Measurements from ENCODE around the gene HCAR2. TPM values are rescaled to one million over a fixed set of nuclear protein-coding genes. Genes with fewer than 3 reads are reported as not detected.
"Not testable (repeated sequence)": the region's sequence is repeated elsewhere in the genome, so short reads cannot be mapped to it uniquely, and the experiment has no call there.

HCAR2 gene
- total and polyA plus RNA-seq, 2 donors (not counting 1 experiment from before 2014, with no cell fraction given) = 0.82 TPM; not detected in 1

DNA sequence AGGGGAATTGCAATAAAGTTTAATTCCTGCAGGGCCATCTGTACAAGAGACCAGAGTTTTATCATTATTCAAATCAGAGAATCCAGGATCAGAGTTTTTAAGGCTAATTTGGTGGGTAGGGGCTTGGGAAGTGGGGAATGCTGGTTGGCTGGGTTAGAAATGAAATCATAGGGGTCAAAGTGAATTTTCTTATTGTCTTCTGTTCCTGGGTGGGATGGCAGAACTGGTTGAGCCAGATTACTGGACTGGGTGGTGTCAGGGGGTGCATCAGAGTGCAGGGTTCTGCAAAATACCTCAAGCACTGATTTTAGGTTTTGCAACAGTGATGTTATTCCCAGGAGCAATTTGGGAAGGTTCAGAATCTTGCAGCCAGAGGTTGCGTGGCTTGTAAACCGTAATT is 6.2 kb downstream of the HCAR2 start:
- H3K27ac Mint-ChIP-seq; H3K4me3 ChIP-seq (ENCODE audit: control extremely low read depth in 1 of 5, extremely low read depth in 1 of 5, insufficient read depth in 1 of 5, low read depth in 2 of 5, low read length in 4 of 5); intact Hi-C loops (cut with micrococcal nuclease); CTCF ChIA-PET; H3K4me1 ChIP-seq (ENCODE audit: control insufficient read depth in 2 of 2, insufficient read depth in 2 of 2, low read length in 2 of 2); H3K27ac ChIP-seq (ENCODE audit: low read length in 2 of 2); H3K79me2 ChIP-seq (ENCODE audit: control insufficient read depth, insufficient read depth, low read length); H3K4me3 Mint-ChIP-seq; H4K20me1 ChIP-seq (ENCODE audit: control insufficient read depth, insufficient read depth, low read length, poor library complexity, severe bottlenecking); POLR2A ChIA-PET; H3K9me3 Mint-ChIP-seq (ENCODE audit: insufficient read depth); H3K27me3 ChIP-seq (replicated peaks in 1 of 4; ENCODE audit: control extremely low read depth in 1 of 4, control insufficient read depth in 3 of 4, insufficient read depth in 4 of 4, low read length in 3 of 4); H3K9me3 ChIP-seq (ENCODE audit: control extremely low read depth in 1 of 3, control insufficient read depth in 2 of 3, insufficient read depth in 1 of 3, low read length in 2 of 3); H2AFZ ChIP-seq (ENCODE audit: insufficient read depth, low read depth, low read length, poor library complexity, severe bottlenecking); H3K4me1 Mint-ChIP-seq; DNase-seq; H3K27me3 Mint-ChIP-seq; ATAC-seq (ENCODE audit: low read depth); H3K4me2 ChIP-seq (replicated peaks; ENCODE audit: low read depth, low read length, poor library complexity, severe bottlenecking); H3K9ac ChIP-seq (ENCODE audit: low read length); H3K36me3 ChIP-seq (replicated peaks in 1 of 2; ENCODE audit: control extremely low read depth in 1 of 2, control insufficient read depth in 1 of 2, extremely low read depth in 1 of 2, insufficient read depth in 2 of 2, low read length in 1 of 2): not testable (repeated sequence)
- 100% methylated on average over 2 of the region's 2 CpGs for WGBS (ENCODE audit: insufficient coverage)

- no peaks in the 10 kb centered on the region for H3K9me3 Mint-ChIP-seq (ENCODE audit: insufficient read depth)
- Histone ChIP-seq H3K9me3 (ENCODE audit: control extremely low read depth in 1 of 3, control insufficient read depth in 2 of 3, insufficient read depth in 1 of 3, low read length in 2 of 3) (no peaks in the 10 kb centered on the region), H3K4me2 (replicated peaks; ENCODE audit: low read depth, low read length, poor library complexity, severe bottlenecking) (no peak overlapping the region), H3K4me3 (ENCODE audit: control extremely low read depth in 1 of 5, extremely low read depth in 1 of 5, insufficient read depth in 1 of 5, low read depth in 2 of 5, low read length in 4 of 5) (no peak overlapping the region), H3K36me3 (replicated peaks in 1 of 2; ENCODE audit: control extremely low read depth in 1 of 2, control insufficient read depth in 1 of 2, extremely low read depth in 1 of 2, insufficient read depth in 2 of 2, low read length in 1 of 2) (no peaks in the 10 kb centered on the region), H3K27me3 (replicated peaks in 1 of 4; ENCODE audit: control extremely low read depth in 1 of 4, control insufficient read depth in 3 of 4, insufficient read depth in 4 of 4, low read length in 3 of 4) (no peaks in the 10 kb centered on the region), H4K20me1 (ENCODE audit: control insufficient read depth, insufficient read depth, low read length, poor library complexity, severe bottlenecking) (no peaks in the 10 kb centered on the region), H3K79me2 (ENCODE audit: control insufficient read depth, insufficient read depth, low read length) (no peaks in the 10 kb centered on the region), H3K27ac (ENCODE audit: low read length in 2 of 2) (no peak overlapping the region), H3K4me1 (ENCODE audit: control insufficient read depth in 2 of 2, insufficient read depth in 2 of 2, low read length in 2 of 2) (no peaks in the 10 kb centered on the region), H2AFZ (ENCODE audit: insufficient read depth, low read depth, low read length, poor library complexity, severe bottlenecking) (peak overlapping the region; percentile 21), H3K9ac (ENCODE audit: low read length) (no peak overlapping the region)
- no peaks in the 10 kb centered on the region for H3K27me3 Mint-ChIP-seq
- no peak for TF ChIP-seq EZH2 (IDR thresholded peaks at IDR 0.05; ENCODE audit: borderline replicate concordance, insufficient read depth, low read depth, low read length, poor library complexity, severe bottlenecking)
- TF ChIP-seq, protein P1, sequence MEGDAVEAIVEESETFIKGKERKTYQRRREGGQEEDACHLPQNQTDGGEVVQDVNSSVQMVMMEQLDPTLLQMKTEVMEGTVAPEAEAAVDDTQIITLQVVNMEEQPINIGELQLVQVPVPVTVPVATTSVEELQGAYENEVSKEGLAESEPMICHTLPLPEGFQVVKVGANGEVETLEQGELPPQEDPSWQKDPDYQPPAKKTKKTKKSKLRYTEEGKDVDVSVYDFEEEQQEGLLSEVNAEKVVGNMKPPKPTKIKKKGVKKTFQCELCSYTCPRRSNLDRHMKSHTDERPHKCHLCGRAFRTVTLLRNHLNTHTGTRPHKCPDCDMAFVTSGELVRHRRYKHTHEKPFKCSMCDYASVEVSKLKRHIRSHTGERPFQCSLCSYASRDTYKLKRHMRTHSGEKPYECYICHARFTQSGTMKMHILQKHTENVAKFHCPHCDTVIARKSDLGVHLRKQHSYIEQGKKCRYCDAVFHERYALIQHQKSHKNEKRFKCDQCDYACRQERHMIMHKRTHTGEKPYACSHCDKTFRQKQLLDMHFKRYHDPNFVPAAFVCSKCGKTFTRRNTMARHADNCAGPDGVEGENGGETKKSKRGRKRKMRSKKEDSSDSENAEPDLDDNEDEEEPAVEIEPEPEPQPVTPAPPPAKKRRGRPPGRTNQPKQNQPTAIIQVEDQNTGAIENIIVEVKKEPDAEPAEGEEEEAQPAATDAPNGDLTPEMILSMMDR (IDR thresholded peaks at IDR 0.05) = no peak
- H3K27ac Mint-ChIP-seq = no peak overlapping the region
- CTCF ChIA-PET = interaction anchor here (0.7 kb wide), 1 partner anchor 522 kb away, joined by 3 read pairs; no protein-coding TSS in a partner anchor
- no peak for DNase-seq
- peaks cover 3% of the 10 kb centered on the region for H3K4me1 Mint-ChIP-seq
- intact Hi-C loops (cut with micrococcal nuclease) = no loop called here
- POLR2A ChIA-PET = interaction anchor here (0.8 kb wide), 1 partner anchor 21 kb away, joined by 3 read pairs; no protein-coding TSS in a partner anchor
- WGBS (ENCODE audit: insufficient coverage) = no CpG with 5 or more reads among the region's 3 CpGs
- no peak overlapping the region for H3K4me3 Mint-ChIP-seq
- no peak for ATAC-seq (ENCODE audit: low read depth)
Measured at GRCh38 chr12:122691566-122691965, 11.6 kb downstream of the HCAR2 start.
